GM12878 (cell line): ENCODE results near the gene EMILIN3. TPM values are rescaled to one million over a fixed set of nuclear protein-coding genes. Genes with fewer than 3 reads are reported as not detected.

Experiments
- ATAC-seq: fragments of 200-7000 bp; cut with Tn5 transposase; 3 replicates; pipeline ENCODE4 v1.9.1; 2020; ENCODE audit warnings: mild to moderate bottlenecking, moderate library complexity
- BruUV-seq: library from RNA; stranded (reverse); fragments of 400-500 nt; replicated peaks from 2 replicates; lab custom pipeline; 2021; lab: Mats Ljungman, UMichigan
- CTCF ChIA-PET: fragments of 300-600 bp; sonication (Branson Sonifier 250); formaldehyde crosslinking; extraction: SDS; loops from one replicate; lab custom pipeline; 2021; ENCODE audit warnings: inconsistent platforms; lab: Yijun Ruan, JAX
- POLR2A ChIA-PET: fragments of 350-600 bp; formaldehyde crosslinking; extraction: SDS; loops from one replicate; lab custom pipeline; 2021; ENCODE audit warnings: inconsistent platforms; lab: Charles Lee
- RAD21 ChIA-PET: fragments of 300-600 bp; sonication (Branson Sonifier 250); formaldehyde crosslinking; loops from one replicate; lab custom pipeline; 2023; ENCODE audit warnings: antibody characterized with exemption; ENCODE audit not compliant: unreplicated experiment; lab: Charles Lee
- SMC1A ChIA-PET: fragments of 300-600 bp; sonication (Branson Sonifier 250); formaldehyde crosslinking; loops from one replicate; lab custom pipeline; 2023; ENCODE audit not compliant: unreplicated experiment, uncharacterized antibody; lab: Charles Lee
- DNase-seq: peaks from one replicate; pipeline ENCODE4 v3.0.0-alpha.2; 2011; ENCODE audit warnings: low read depth, low spot score
- FAIRE-seq: peaks from 3 replicates; lab custom pipeline; 2011; peaks lifted over from hg19 to GRCh38; lab: Jason Lieb, UNC
- H2AFZ ChIP-seq: 2 replicates; pipeline ENCODE4 v1.6.0; 2011; ENCODE audit warnings: low read depth, low read length, control low read depth; ENCODE audit not compliant: control insufficient read depth
- H3K27ac ChIP-seq: 2 replicates; pipeline ENCODE4 v1.5.1; 2011; ENCODE audit warnings: control low read depth; ENCODE audit not compliant: control insufficient read depth, insufficient read depth
- H3K27me3 ChIP-seq, 2 experiments: replicated peaks in 1 of 2; 2 replicates each; pipeline versions ENCODE4 v1.6.0 to v1.6.1; 2011; ENCODE audit warnings: low read length in 1 of 2; ENCODE audit not compliant: control insufficient read depth in 2 of 2, insufficient read depth in 2 of 2
- H3K36me3 ChIP-seq, 2 experiments: 2 replicates each; pipeline ENCODE4 v1.5.1; 2011; ENCODE audit warnings: low read length in 1 of 2; ENCODE audit not compliant: control insufficient read depth in 2 of 2, insufficient read depth in 2 of 2
- H3K4me1 ChIP-seq: 2 replicates; pipeline ENCODE4 v1.6.1; 2011; ENCODE audit warnings: mild to moderate bottlenecking, low read length, moderate library complexity, mixed read lengths; ENCODE audit not compliant: control insufficient read depth, insufficient read depth
- H3K4me2 ChIP-seq: 2 replicates; pipeline ENCODE4 v1.6.0; 2011; ENCODE audit warnings: control low read depth; ENCODE audit not compliant: control insufficient read depth, insufficient read depth
- H3K4me3 ChIP-seq: fragments of 200-600 bp; sonication (generic); 2 replicates; pipeline ENCODE4 v1.5.1; 2016
- H3K79me2 ChIP-seq: 2 replicates; pipeline ENCODE4 v1.6.0; 2011; ENCODE audit warnings: low read length; ENCODE audit not compliant: control insufficient read depth, insufficient read depth
- H3K9ac ChIP-seq: 2 replicates; pipeline ENCODE4 v1.8.0; 2011; ENCODE audit warnings: low read length, control low read depth, mixed read lengths; ENCODE audit not compliant: control insufficient read depth, insufficient read depth
- H3K9me3 ChIP-seq: replicated peaks from 3 replicates; pipeline ENCODE4 v1.5.1; 2011; ENCODE audit warnings: mild to moderate bottlenecking, low read length; ENCODE audit not compliant: control insufficient read depth, insufficient read depth
- H4K20me1 ChIP-seq: 2 replicates; pipeline ENCODE4 v1.6.0; 2011; ENCODE audit not compliant: control insufficient read depth, insufficient read depth
- EZH2 ChIP-seq: IDR thresholded peaks from 2 replicates; pipeline ENCODE4 v1.6.1; 2012; ENCODE audit warnings: low read depth, mild to moderate bottlenecking, control low read depth, inconsistent platforms, low read length, borderline replicate concordance; ENCODE audit not compliant: control insufficient read depth
- FOXM1 ChIP-seq: IDR thresholded peaks from 2 replicates; pipeline ENCODE4 v1.6.1; 2012; ENCODE audit warnings: low read depth, mild to moderate bottlenecking, inconsistent platforms, low read length, moderate library complexity
- HDAC2 ChIP-seq: fragments of 200-600 bp; sonication (generic); IDR thresholded peaks from 2 replicates; pipeline ENCODE4 v1.6.1; 2017
- RAD51 ChIP-seq: fragments of 450-650 bp; IDR thresholded peaks from 2 replicates; pipeline ENCODE4 v1.6.1; 2016; ENCODE audit warnings: moderate library complexity, mild to moderate bottlenecking, inconsistent platforms
- TCF3 ChIP-seq: IDR thresholded peaks from 2 replicates; pipeline ENCODE4 v1.6.1; 2012; ENCODE audit warnings: low read depth, mild to moderate bottlenecking, low read length, borderline replicate concordance; ENCODE audit not compliant: insufficient read depth
- WGBS: methylation state at CpG from one replicate; pipeline ENCODE4 v1.1.6; 2016; ENCODE audit warnings: low lambda C conversion rate; ENCODE audit not compliant: insufficient replicate concordance, insufficient coverage; ENCODE audit errors: missing lambda C conversion rate; 5-methylcytosine and 5-hydroxymethylcytosine counted together
- in situ Hi-C: fragments of 300-500 bp; cut with MboI; formaldehyde crosslinking; loops from 9 replicates; pipeline ENCODE4 v1.14.3; 2018; ENCODE audit warnings: mixed read lengths
- intact Hi-C: fragments of 100-400 bp; cut with micrococcal nuclease; formaldehyde crosslinking; loops from one replicate; pipeline ENCODE4 v1.14.2; 2022; ENCODE audit not compliant: unreplicated experiment
- polyA plus RNA-seq, 11 experiments: library from polyadenylated mRNA; depleted of rRNA in 4 of 11; unstranded in 6 of 11; stranded (reverse) in 5 of 11; fragments of >200 nt; fragmentation: Nextera tagmentation in 4 of 11; fragmentation: Illumina TruSeq in 1 of 11; extraction: Ambion mirVana in 4 of 11; extraction: Trizol in 1 of 11; gene quantifications; 1 replicate in 1 of 11; 2 replicates in 10 of 11; pipeline versions ENCODE4 v1.2.1 to v1.2.3, GENCODE V29; 2011 to 2016; ENCODE audit warnings: inconsistent platforms in 2 of 11, missing spikeins in 2 of 11, low read depth in 1 of 11
- total RNA-seq, 4 experiments: library from RNA; depleted of rRNA in 3 of 4; stranded (reverse); fragments of >200 nt in 3 of 4; fragmentation: Illumina TruSeq in 1 of 4; extraction: Trizol in 1 of 4; gene quantifications; 2 replicates each; pipeline versions ENCODE4 v1.2.1 to v1.2.3, GENCODE V29; 2013 to 2021
- TF ChIP-seq, protein P1 (sequence below): IDR thresholded peaks from 2 replicates; pipeline ENCODE4 v1.6.1; 2012; ENCODE audit warnings: improper control_type of control experiment, low read depth, low read length; ENCODE audit not compliant: insufficient replicate concordance
- TF ChIP-seq, protein P2 (sequence below), 3 experiments: IDR thresholded peaks in 2 of 3; conservative IDR thresholded peaks in 1 of 3; 2 replicates each; pipeline ENCODE4 v1.5.1; 2011; ENCODE audit warnings: low read depth in 3 of 3, low read length in 3 of 3, mild to moderate bottlenecking in 3 of 3, control low read depth in 2 of 3, moderate library complexity in 2 of 3, inconsistent platforms in 1 of 3, mixed read lengths in 1 of 3; ENCODE audit not compliant: control insufficient read depth in 2 of 3, insufficient read depth in 1 of 3; ENCODE audit errors: extremely low read depth in 1 of 3

The EMILIN3 gene
- total and polyA plus RNA-seq, 10 of the 15 experiments (the other 5 are each of a cell fraction or from before 2014, with no cell fraction given), result not detected

DNA sequence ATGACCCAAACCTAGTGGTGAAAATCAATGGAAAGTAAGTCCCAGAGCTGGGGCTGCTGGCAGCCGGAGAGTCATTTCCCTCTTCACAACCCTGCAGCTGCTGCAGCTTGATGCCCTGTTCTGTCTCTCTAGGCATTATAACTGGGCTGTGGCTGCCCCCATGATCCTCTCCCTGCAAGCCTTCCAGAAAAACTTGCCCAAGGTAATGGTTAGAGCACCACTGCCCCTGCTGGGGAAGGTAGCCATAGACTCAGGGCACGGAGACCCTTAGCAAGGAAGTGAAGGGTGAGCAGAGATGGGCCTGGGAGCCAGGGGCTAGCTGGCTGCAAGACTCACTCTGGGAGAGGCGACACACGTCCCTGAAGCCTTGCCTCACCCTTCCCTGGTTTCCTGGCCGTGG lies 14.0 kb downstream of the EMILIN3 start:
- ATAC-seq, result no peak; the same call in 1 of the 3 replicates
- TF ChIP-seq EZH2 (no peak), TCF3 (no peak), RAD51 (no peak), HDAC2 (no peak), FOXM1 (no peak)
- TF ChIP-seq, protein P1, sequence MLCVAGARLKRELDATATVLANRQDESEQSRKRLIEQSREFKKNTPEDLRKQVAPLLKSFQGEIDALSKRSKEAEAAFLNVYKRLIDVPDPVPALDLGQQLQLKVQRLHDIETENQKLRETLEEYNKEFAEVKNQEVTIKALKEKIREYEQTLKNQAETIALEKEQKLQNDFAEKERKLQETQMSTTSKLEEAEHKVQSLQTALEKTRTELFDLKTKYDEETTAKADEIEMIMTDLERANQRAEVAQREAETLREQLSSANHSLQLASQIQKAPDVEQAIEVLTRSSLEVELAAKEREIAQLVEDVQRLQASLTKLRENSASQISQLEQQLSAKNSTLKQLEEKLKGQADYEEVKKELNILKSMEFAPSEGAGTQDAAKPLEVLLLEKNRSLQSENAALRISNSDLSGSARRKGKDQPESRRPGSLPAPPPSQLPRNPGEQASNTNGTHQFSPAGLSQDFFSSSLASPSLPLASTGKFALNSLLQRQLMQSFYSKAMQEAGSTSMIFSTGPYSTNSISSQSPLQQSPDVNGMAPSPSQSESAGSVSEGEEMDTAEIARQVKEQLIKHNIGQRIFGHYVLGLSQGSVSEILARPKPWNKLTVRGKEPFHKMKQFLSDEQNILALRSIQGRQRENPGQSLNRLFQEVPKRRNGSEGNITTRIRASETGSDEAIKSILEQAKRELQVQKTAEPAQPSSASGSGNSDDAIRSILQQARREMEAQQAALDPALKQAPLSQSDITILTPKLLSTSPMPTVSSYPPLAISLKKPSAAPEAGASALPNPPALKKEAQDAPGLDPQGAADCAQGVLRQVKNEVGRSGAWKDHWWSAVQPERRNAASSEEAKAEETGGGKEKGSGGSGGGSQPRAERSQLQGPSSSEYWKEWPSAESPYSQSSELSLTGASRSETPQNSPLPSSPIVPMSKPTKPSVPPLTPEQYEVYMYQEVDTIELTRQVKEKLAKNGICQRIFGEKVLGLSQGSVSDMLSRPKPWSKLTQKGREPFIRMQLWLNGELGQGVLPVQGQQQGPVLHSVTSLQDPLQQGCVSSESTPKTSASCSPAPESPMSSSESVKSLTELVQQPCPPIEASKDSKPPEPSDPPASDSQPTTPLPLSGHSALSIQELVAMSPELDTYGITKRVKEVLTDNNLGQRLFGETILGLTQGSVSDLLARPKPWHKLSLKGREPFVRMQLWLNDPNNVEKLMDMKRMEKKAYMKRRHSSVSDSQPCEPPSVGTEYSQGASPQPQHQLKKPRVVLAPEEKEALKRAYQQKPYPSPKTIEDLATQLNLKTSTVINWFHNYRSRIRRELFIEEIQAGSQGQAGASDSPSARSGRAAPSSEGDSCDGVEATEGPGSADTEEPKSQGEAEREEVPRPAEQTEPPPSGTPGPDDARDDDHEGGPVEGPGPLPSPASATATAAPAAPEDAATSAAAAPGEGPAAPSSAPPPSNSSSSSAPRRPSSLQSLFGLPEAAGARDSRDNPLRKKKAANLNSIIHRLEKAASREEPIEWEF, result no peak
- TF ChIP-seq, protein P2, sequence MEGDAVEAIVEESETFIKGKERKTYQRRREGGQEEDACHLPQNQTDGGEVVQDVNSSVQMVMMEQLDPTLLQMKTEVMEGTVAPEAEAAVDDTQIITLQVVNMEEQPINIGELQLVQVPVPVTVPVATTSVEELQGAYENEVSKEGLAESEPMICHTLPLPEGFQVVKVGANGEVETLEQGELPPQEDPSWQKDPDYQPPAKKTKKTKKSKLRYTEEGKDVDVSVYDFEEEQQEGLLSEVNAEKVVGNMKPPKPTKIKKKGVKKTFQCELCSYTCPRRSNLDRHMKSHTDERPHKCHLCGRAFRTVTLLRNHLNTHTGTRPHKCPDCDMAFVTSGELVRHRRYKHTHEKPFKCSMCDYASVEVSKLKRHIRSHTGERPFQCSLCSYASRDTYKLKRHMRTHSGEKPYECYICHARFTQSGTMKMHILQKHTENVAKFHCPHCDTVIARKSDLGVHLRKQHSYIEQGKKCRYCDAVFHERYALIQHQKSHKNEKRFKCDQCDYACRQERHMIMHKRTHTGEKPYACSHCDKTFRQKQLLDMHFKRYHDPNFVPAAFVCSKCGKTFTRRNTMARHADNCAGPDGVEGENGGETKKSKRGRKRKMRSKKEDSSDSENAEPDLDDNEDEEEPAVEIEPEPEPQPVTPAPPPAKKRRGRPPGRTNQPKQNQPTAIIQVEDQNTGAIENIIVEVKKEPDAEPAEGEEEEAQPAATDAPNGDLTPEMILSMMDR (IDR thresholded peaks at IDR 0.05 in 2 of 3, conservative IDR thresholded peaks at IDR 0.05 in 1 of 3; ENCODE audit: control insufficient read depth in 2 of 3, extremely low read depth in 1 of 3, insufficient read depth in 1 of 3, low read depth in 3 of 3, low read length in 3 of 3), result 0 out of 6 replicates have a peak, but pooled peaks of 1 of the 3 experiments have one; percentile 9
- TF ChIP-seq, all 136 proteins: peak for 1
- in situ Hi-C loops, result no loop called here
- no peak for DNase-seq
- ChIA-PET POLR2A (no interaction called here), RAD21 (no interaction called here), CTCF (no interaction called here), SMC1A (no interaction called here)
- no peak for FAIRE-seq
- no TSS peak for BruUV-seq
- no peaks in the 10 kb centered on the region for H3K36me3 ChIP-seq
- intact Hi-C loops, result no loop called here
- H3K4me2 ChIP-seq, result no peak overlapping the region
- H3K4me3 ChIP-seq, result no peak overlapping the region
- no peaks in the 10 kb centered on the region for H3K4me1 ChIP-seq
- H3K27ac ChIP-seq, result no peak overlapping the region
- no peak overlapping the region for H3K9ac ChIP-seq
- WGBS, result 28% methylated on average over 5 of the region's 5 CpGs
- no peak overlapping the region for H2AFZ ChIP-seq
- no peaks in the 10 kb centered on the region for H3K79me2 ChIP-seq
- H3K9me3 ChIP-seq, result no peaks in the 10 kb centered on the region
- no peaks in the 10 kb centered on the region for H4K20me1 ChIP-seq
- no peaks in the 10 kb centered on the region for H3K27me3 ChIP-seq
